ENCODE results near the gene TLX2.
"Not testable (repeated sequence)": the region's sequence is repeated elsewhere in the genome, so short reads cannot be mapped to it uniquely, and the experiment has no call there.

The TLX2 gene

GRCh38 chr2:74548900-74549826, 34.9 kb downstream of the TLX2 start:
- peak in 14 of 42 donors; percentile 25 to 60 (median 38) for DNase-seq
- intact Hi-C loops (cut with DNase I), result no loop called here

GRCh38 chr2:74550231-74550630, 36.0 kb downstream of the TLX2 start:
- no peak for DNase-seq

GRCh38 chr2:74551530-74551929, 37.3 kb downstream of the TLX2 start:
- DNase-seq, result no peak
- intact Hi-C loops (cut with DNase I), result no loop called here

More at GRCh38 chr2:74550231-74550630, 36.0 kb downstream of the TLX2 start:
- intact Hi-C loops (cut with DNase I), result no loop called here

GRCh38 chr2:74551942-74552913, 38.0 kb downstream of the TLX2 start:
- DNase-seq, result no peak
- intact Hi-C loops (cut with DNase I), result no loop called here

- DNase-seq, result peak in 10 of 42 donors; percentile 13 to 57 (median 32)
- intact Hi-C loops (cut with DNase I), result no loop called here
Measured at GRCh38 chr2:74552914-74553811, 38.9 kb downstream of the TLX2 start.

- DNase-seq, result peak; percentile 23 to 89 (median 77)
- intact Hi-C loops (cut with DNase I), result no loop called here
Measured at GRCh38 chr2:74553892-74554819, 39.9 kb downstream of the TLX2 start, which contains the start of the genes DOK1 and LOXL3. Gene DOK1 (plus strand): TSS chr2:74554720. CDS start chr2:74554755, 35 bp downstream. Gene LOXL3 (minus strand): TSS chr2:74553942. CDS start chr2:74552634, 1,308 bp downstream.

GRCh38 chr2:74554820-74555531, 40.7 kb downstream of the TLX2 start:
- intact Hi-C loops (cut with DNase I), result no loop called here
- no peak for DNase-seq

- intact Hi-C loops (cut with DNase I), result no loop called here
Measured at GRCh38 chr2:74555610-74556103, 41.4 kb downstream of the TLX2 start.

GRCh38 chr2:74556159-74556558, 41.9 kb downstream of the TLX2 start:
- intact Hi-C loops (cut with DNase I), result no loop called here
- DNase-seq, result no peak

More at GRCh38 chr2:74555610-74556103, 41.4 kb downstream of the TLX2 start:
- peak in 7 of 42 donors; percentile 10 to 47 (median 20) for DNase-seq

GRCh38 chr2:74556831-74557370, 42.7 kb downstream of the TLX2 start:
- no peak for DNase-seq
- intact Hi-C loops (cut with DNase I), result no loop called here

- DNase-seq, result no peak
- intact Hi-C loops (cut with DNase I), result no loop called here
Measured at GRCh38 chr2:74558284-74559230, 44.3 kb downstream of the TLX2 start.

- no peak for DNase-seq
- intact Hi-C loops (cut with DNase I), result no loop called here
Measured at GRCh38 chr2:74559912-74560311, 45.7 kb downstream of the TLX2 start.

GRCh38 chr2:74560591-74560990, 46.3 kb downstream of the TLX2 start:
- intact Hi-C loops (cut with DNase I), result no loop called here
- no peak for DNase-seq

- intact Hi-C loops (cut with DNase I); DNase-seq: not testable (repeated sequence)
Measured at GRCh38 chr2:74561022-74561421, 46.8 kb downstream of the TLX2 start.

GRCh38 chr2:74562126-74562775, 48.0 kb downstream of the TLX2 start:
- intact Hi-C loops (cut with DNase I), result no loop called here
- no peak for DNase-seq

Measured in head of caudate nucleus (tissue), 42 donors.